Measurements from ENCODE around the gene FAM53A.

The FAM53A gene

GRCh38 chr4:1652088-1652487 lies 32.0 kb downstream of the FAM53A start (continued):
- TF ChIP-seq ZNF148 (tag by site-specific recombination; IDR thresholded peaks at IDR 0.05; ENCODE audit: borderline replicate concordance) (peak; percentile 17; the same call in 1 of the 2 replicates), ZNF24 (tag by site-specific recombination; IDR thresholded peaks at IDR 0.05) (no peak), ZNF510 (tag by site-specific recombination; IDR thresholded peaks at IDR 0.05; ENCODE audit: insufficient replicate concordance) (no peak), PBX3 (CRISPR knock-in tag; IDR thresholded peaks at IDR 0.05) (no peak), ZNF707 (tag by site-specific recombination; IDR thresholded peaks at IDR 0.05) (no peak), ZNF174 (tag by site-specific recombination; IDR thresholded peaks at IDR 0.05) (no peak), KLF8 (tag by site-specific recombination; IDR thresholded peaks at IDR 0.05) (no peak), KLF17 (tag by site-specific recombination; IDR thresholded peaks at IDR 0.05) (no peak), ZNF311 (tag by site-specific recombination; IDR thresholded peaks at IDR 0.05; ENCODE audit: borderline replicate concordance) (peak; percentile 78; the same call in 1 of the 2 replicates), ZNF670 (tag by site-specific recombination; IDR thresholded peaks at IDR 0.05; ENCODE audit: low read depth) (no peak), ZNF776 (tag by site-specific recombination; IDR thresholded peaks at IDR 0.05; ENCODE audit: borderline replicate concordance) (0 out of 2 replicates have a peak, but pooled peaks have one; percentile 5), ZNF473 (tag by site-specific recombination; IDR thresholded peaks at IDR 0.05) (no peak), ZNF529 (tag by site-specific recombination; IDR thresholded peaks at IDR 0.05; ENCODE audit: insufficient replicate concordance) (no peak), ZNF155 (tag by site-specific recombination; IDR thresholded peaks at IDR 0.05) (no peak), ZNF580 (tag by site-specific recombination; IDR thresholded peaks at IDR 0.05) (no peak), IKZF3 (tag by site-specific recombination; IDR thresholded peaks at IDR 0.05) (no peak), ZNF610 (tag by site-specific recombination; IDR thresholded peaks at IDR 0.05; ENCODE audit: borderline replicate concordance) (no peak), ZNF785 (tag by site-specific recombination; IDR thresholded peaks at IDR 0.05) (0 out of 2 replicates have a peak, but pooled peaks have one; percentile 13), FEZF1 (tag by site-specific recombination; IDR thresholded peaks at IDR 0.05) (no peak), ZBTB17 (tag by site-specific recombination; IDR thresholded peaks at IDR 0.05) (no peak), ZNF518A (tag by site-specific recombination; conservative IDR thresholded peaks at IDR 0.05; ENCODE audit: low read depth) (no peak), ZBTB48 (tag by site-specific recombination; IDR thresholded peaks at IDR 0.05) (0 out of 2 replicates have a peak, but pooled peaks have one; percentile 3), ZNF768 (tag by site-specific recombination; IDR thresholded peaks at IDR 0.05) (no peak)

Measured in HEK293 (cell line).